Activated naive CD4-positive, alpha-beta T cell treated with anti-CD3 and anti-CD28 coated beads for 36 hours (primary cell): ENCODE data around the gene ZNF195. TPM values are rescaled to one million over a fixed set of nuclear protein-coding genes. Genes with fewer than 3 reads are reported as not detected.
"Not testable (repeated sequence)": the region's sequence is repeated elsewhere in the genome, so short reads cannot be mapped to it uniquely, and the experiment has no call there.

Source experiments
- CTCF ChIA-PET: fragments of 350-600 bp; sonication (Branson Sonifier 250); formaldehyde crosslinking; loops from one replicate; lab custom pipeline; 2021; ENCODE audit warnings: antibody characterized with exemption; lab: Charles Lee
- DNase-seq: peaks from one replicate; pipeline ENCODE4 v3.0.0-alpha.2; 2020
- H3K27ac Mint-ChIP-seq: one replicate; pipeline ENCODE4 v1.8.0; 2021; ENCODE audit warnings: mild to moderate bottlenecking, mixed read lengths
- H3K27me3 Mint-ChIP-seq: one replicate; pipeline ENCODE4 v1.8.0; 2021; ENCODE audit warnings: low read depth, mixed read lengths
- H3K36me3 Mint-ChIP-seq: one replicate; pipeline ENCODE4 v1.8.0; 2021; ENCODE audit warnings: low read depth, mixed read lengths
- H3K4me1 Mint-ChIP-seq: one replicate; pipeline ENCODE4 v1.8.0; 2021; ENCODE audit warnings: low read depth, mixed read lengths
- H3K4me3 Mint-ChIP-seq: one replicate; pipeline ENCODE4 v1.8.0; 2021; ENCODE audit warnings: mild to moderate bottlenecking, moderate library complexity, mixed read lengths
- H3K9me3 Mint-ChIP-seq: one replicate; pipeline ENCODE4 v1.8.0; 2021; ENCODE audit warnings: mixed read lengths
- intact Hi-C: fragments of 100-400 bp; cut with micrococcal nuclease; formaldehyde crosslinking; loops from one replicate; pipeline ENCODE4 v1.15.1; 2023
- total RNA-seq, 2 experiments: library from RNA; stranded (reverse); gene quantifications; one replicate each; pipeline ENCODE4 v1.2.3, GENCODE V29; 2021

ZNF195 gene
- total RNA-seq = 10 to 100 TPM; 26.7 to 29.2 TPM

- Mint-ChIP-seq H3K36me3 (peaks cover 42% of the 10 kb centered on the region), H3K27ac (peak within 1 kb of the TSS; percentile 94), H3K4me3 (peak within 1 kb of the TSS; percentile 97), H3K9me3 (no peaks in the 10 kb centered on the region), H3K27me3 (no peaks in the 10 kb centered on the region), H3K4me1 (peaks cover 48% of the 10 kb centered on the region)
- peak; percentile 100 for DNase-seq
- intact Hi-C loops = loop anchor here (1.0 to 2.0 kb wide), 5 partner anchors 20 to 390 kb away; partner anchors contain the start of gene NAP1L4
- CTCF ChIA-PET = interaction anchor here (0.9 to 3.9 kb wide), 5 partner anchors 13 to 40 kb away, joined by 3 to 15 read pairs (median 6); no protein-coding TSS in a partner anchor
Measured at GRCh38 chr11:3378426-3379423, at the start of gene ZNF195. Gene ZNF195, minus strand, starts transcription at chr11:3379146. Its CDS starts 106 bp downstream, at chr11:3379040.

- H3K36me3 Mint-ChIP-seq, H3K27ac Mint-ChIP-seq, intact Hi-C loops, CTCF ChIA-PET, H3K4me3 Mint-ChIP-seq, H3K27me3 Mint-ChIP-seq, H3K9me3 Mint-ChIP-seq, H3K4me1 Mint-ChIP-seq, DNase-seq: not testable (repeated sequence)
Measured at GRCh38 chr11:3428076-3428475, 49.1 kb upstream of the ZNF195 start.

GRCh38 chr11:3426541-3426940 is 47.6 kb upstream of the ZNF195 start:
- H3K9me3 Mint-ChIP-seq, DNase-seq, H3K27me3 Mint-ChIP-seq, H3K4me1 Mint-ChIP-seq, intact Hi-C loops, H3K27ac Mint-ChIP-seq, H3K36me3 Mint-ChIP-seq, H3K4me3 Mint-ChIP-seq, CTCF ChIA-PET: not testable (repeated sequence)

GRCh38 chr11:3423928-3424327 is 45.0 kb upstream of the ZNF195 start:
- not testable (repeated sequence) for H3K36me3 Mint-ChIP-seq, DNase-seq, H3K27me3 Mint-ChIP-seq, H3K9me3 Mint-ChIP-seq, H3K27ac Mint-ChIP-seq
- Mint-ChIP-seq H3K4me3 (peak overlapping the region; percentile 91), H3K4me1 (peaks cover 21% of the 10 kb centered on the region)
- CTCF ChIA-PET = interaction anchor here (1.2 kb wide), 1 partner anchor 11 kb away, joined by 4 read pairs; no protein-coding TSS in a partner anchor
- intact Hi-C loops = loop anchor here (5.0 kb wide), 1 partner anchor 432 kb away; the partner anchor contains the start of gene NAP1L4

GRCh38 chr11:3423138-3423731 is 44.3 kb upstream of the ZNF195 start:
- intact Hi-C loops = loop anchor here (5.0 kb wide), 1 partner anchor 431 kb away; the partner anchor contains the start of gene NAP1L4
- Mint-ChIP-seq H3K4me1 (peaks cover 21% of the 10 kb centered on the region), H3K27ac (peak overlapping the region; percentile 75), H3K4me3 (peak overlapping the region; percentile 91)
- H3K36me3 Mint-ChIP-seq, H3K27me3 Mint-ChIP-seq, H3K9me3 Mint-ChIP-seq, CTCF ChIA-PET: not testable (repeated sequence)
- DNase-seq = peak; percentile 15

- H3K36me3 Mint-ChIP-seq, H3K9me3 Mint-ChIP-seq, H3K27me3 Mint-ChIP-seq, CTCF ChIA-PET: not testable (repeated sequence)
- intact Hi-C loops = loop anchor here (1.0 to 5.0 kb wide), 3 partner anchors 43 to 430 kb away; partner anchors contain the start of genes NAP1L4, NUP98 and ZNF195
- peak overlapping the region; percentile 91 for H3K4me3 Mint-ChIP-seq
- peak overlapping the region; percentile 91 for H3K27ac Mint-ChIP-seq
- DNase-seq = peak; percentile 99
- H3K4me1 Mint-ChIP-seq = peaks cover 21% of the 10 kb centered on the region
Measured at GRCh38 chr11:3422380-3423137, 43.6 kb upstream of the ZNF195 start.

- Mint-ChIP-seq H3K4me1 (peaks cover 21% of the 10 kb centered on the region), H3K4me3 (peak overlapping the region; percentile 91), H3K27ac (peak overlapping the region; percentile 36)
- intact Hi-C loops = loop anchor here (1.0 to 5.0 kb wide), 3 partner anchors 42 to 429 kb away; partner anchors contain the start of genes NAP1L4, NUP98 and ZNF195
- H3K27me3 Mint-ChIP-seq, H3K36me3 Mint-ChIP-seq, CTCF ChIA-PET, H3K9me3 Mint-ChIP-seq: not testable (repeated sequence)
- peak; percentile 37 for DNase-seq
Measured at GRCh38 chr11:3421608-3422379, 42.8 kb upstream of the ZNF195 start.

- DNase-seq, H3K36me3 Mint-ChIP-seq, H3K27ac Mint-ChIP-seq, H3K9me3 Mint-ChIP-seq, CTCF ChIA-PET, H3K27me3 Mint-ChIP-seq, H3K4me3 Mint-ChIP-seq: not testable (repeated sequence)
- intact Hi-C loops = loop anchor here (5.0 kb wide), 1 partner anchor 428 kb away; the partner anchor contains the start of gene NAP1L4
- H3K4me1 Mint-ChIP-seq = peaks cover 21% of the 10 kb centered on the region
Measured at GRCh38 chr11:3420281-3421042, 41.5 kb upstream of the ZNF195 start.

- DNase-seq, H3K27ac Mint-ChIP-seq, H3K36me3 Mint-ChIP-seq, H3K27me3 Mint-ChIP-seq, H3K4me3 Mint-ChIP-seq, CTCF ChIA-PET, intact Hi-C loops, H3K9me3 Mint-ChIP-seq: not testable (repeated sequence)
- peaks cover 21% of the 10 kb centered on the region for H3K4me1 Mint-ChIP-seq
Measured at GRCh38 chr11:3419496-3419895, 40.5 kb upstream of the ZNF195 start.

GRCh38 chr11:3417047-3417446 is 38.1 kb upstream of the ZNF195 start:
- H3K9me3 Mint-ChIP-seq, intact Hi-C loops, H3K4me3 Mint-ChIP-seq, H3K27me3 Mint-ChIP-seq, H3K36me3 Mint-ChIP-seq, H3K27ac Mint-ChIP-seq: not testable (repeated sequence)
- peak; percentile 75 for DNase-seq
- CTCF ChIA-PET = interaction anchor here (0.6 to 1.0 kb wide), 2 partner anchors 9 to 178 kb away, joined by 3 read pairs; no protein-coding TSS in a partner anchor
- H3K4me1 Mint-ChIP-seq = peaks cover 16% of the 10 kb centered on the region

GRCh38 chr11:3415301-3415700 is 36.4 kb upstream of the ZNF195 start:
- intact Hi-C loops, DNase-seq, H3K4me3 Mint-ChIP-seq, H3K36me3 Mint-ChIP-seq, H3K27me3 Mint-ChIP-seq, H3K9me3 Mint-ChIP-seq, H3K4me1 Mint-ChIP-seq, H3K27ac Mint-ChIP-seq, CTCF ChIA-PET: not testable (repeated sequence)
